ENCODE results near the gene PLCH1.

GRCh38 chr3:155596615-155597014 lies 148.3 kb downstream of the PLCH1 start:
- no peak for TF ChIP-seq CTCF (IDR thresholded peaks at IDR 0.05)
- no peak for TF ChIP-seq POLR2A (IDR thresholded peaks at IDR 0.05)
